ENCODE measurements around the gene FOXP2.

FOXP2 gene

DNA sequence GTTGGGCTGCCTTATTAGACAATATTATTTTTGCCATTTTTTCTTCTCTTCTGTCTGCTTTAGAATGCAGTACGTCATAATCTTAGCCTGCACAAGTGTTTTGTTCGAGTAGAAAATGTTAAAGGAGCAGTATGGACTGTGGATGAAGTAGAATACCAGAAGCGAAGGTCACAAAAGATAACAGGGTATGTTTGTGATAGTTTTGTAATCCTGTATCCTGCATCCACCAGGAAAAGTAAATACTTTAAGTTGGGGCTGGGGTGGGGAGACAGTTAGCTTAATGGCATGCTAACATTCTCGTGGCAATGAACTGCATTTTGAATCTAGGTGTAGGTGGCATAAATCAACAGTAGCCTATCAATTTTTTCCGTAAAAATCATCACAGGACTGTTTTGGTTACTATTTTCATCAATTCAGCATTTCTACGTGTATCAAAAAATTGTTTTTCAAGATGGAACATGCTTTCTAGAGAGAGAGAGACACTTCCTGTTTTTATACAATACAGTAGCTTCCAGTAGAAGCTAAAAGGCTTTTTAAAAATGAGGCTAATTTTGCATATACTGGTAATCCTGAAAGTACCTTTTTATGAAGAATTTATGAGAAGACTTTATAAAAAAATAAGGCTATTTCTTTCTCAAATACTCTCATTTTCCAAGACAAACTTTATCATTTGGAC, 247.5 kb downstream of the FOXP2 start:
- no peak for TF ChIP-seq GATA2 (IDR thresholded peaks at IDR 0.05; ENCODE audit: low read depth, low read length)
- no peak for TF ChIP-seq GATA3 (IDR thresholded peaks at IDR 0.05; ENCODE audit: low read depth, low read length)

DNA sequence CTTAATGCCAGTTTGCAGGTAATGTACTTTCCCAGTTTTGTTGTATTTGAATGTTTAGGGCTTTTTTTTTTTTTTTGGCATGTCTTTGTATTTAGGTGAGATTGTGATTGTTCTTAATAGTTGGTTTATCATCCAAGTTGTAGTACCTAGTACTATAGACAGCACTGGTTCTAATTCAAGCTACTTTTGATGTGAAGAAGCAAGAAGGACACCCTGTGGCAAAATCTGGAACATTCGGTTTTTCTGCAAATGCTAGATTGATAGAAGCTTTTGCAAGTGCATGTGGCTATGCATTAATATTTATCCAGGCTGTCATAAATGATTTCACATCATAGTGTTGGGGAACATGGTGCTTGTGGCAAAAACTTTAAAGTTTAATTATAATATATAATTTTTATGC, 248.9 kb downstream of the FOXP2 start:
- TF ChIP-seq GATA2 (IDR thresholded peaks at IDR 0.05; ENCODE audit: low read depth, low read length) (no peak), GATA3 (IDR thresholded peaks at IDR 0.05; ENCODE audit: low read depth, low read length) (no peak)

DNA sequence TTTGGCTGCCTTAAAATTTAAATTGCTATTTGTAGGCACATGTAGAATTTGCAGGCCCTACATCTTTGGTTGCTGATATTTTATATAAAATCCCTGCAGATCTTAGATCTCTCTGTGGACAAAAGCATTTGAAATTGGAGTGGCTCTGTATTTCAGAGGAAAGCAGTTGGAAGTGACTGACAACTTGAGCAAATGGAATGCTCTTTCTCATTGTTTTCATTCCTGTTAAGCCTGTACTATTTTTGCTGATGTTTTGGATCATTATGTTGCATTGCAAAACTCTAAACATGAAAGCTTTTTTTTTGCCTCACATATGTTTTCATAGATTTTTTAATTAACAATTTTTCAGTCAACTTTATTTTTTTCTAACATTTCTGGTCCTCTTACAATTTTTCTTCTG, 256.1 kb downstream of the FOXP2 start:
- TF ChIP-seq GATA2 (IDR thresholded peaks at IDR 0.05; ENCODE audit: low read depth, low read length) (no peak), GATA3 (IDR thresholded peaks at IDR 0.05; ENCODE audit: low read depth, low read length) (no peak)

DNA sequence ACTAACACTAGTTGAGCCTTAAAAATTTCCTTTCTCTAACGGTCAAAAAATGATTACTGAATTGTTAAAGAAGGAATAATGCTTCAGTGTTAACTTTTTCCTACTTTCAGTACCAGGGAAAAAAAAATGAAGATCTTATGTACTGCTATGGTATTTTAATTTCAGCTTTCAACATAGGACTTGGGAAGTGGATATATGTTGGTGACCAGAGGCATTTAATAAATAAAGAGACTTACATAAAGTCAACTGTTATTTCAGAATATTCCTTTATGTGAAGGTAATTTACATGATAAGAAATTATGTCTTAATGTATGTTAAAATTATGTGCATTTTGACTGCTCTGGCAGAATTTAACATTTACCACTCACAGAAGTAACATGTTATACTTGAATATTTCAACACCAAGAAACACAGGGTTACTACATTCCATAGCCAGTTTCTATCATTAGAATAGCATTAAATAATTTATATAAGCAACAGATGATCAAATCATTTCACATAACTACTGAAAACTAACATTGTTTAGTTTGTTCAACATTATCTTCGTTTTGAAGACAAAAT, 257.0 kb downstream of the FOXP2 start:
- TF ChIP-seq GATA3 (IDR thresholded peaks at IDR 0.05; ENCODE audit: low read depth, low read length) (no peak), GATA2 (IDR thresholded peaks at IDR 0.05; ENCODE audit: low read depth, low read length) (no peak)

DNA sequence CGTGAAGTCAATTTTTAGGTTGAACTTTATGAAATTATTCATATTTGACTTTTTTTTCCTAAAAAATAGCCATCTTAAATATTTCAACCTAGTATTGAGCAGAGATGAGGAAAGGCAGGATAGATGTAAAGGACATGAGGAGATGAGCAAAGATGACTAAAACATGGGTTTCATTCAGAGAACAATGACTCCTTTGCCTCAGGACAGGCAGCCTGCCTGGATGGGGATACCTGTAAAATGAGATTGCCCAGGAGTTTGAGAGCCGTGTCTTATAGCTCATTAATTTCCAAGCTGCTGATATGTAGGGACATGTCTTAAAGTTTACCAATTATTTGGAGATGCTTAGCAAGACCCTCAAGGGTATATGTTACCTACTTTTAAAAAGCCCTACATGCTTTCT, 263.5 kb downstream of the FOXP2 start:
- TF ChIP-seq GATA3 (IDR thresholded peaks at IDR 0.05; ENCODE audit: low read depth, low read length) = no peak
- no peak for TF ChIP-seq GATA2 (IDR thresholded peaks at IDR 0.05; ENCODE audit: low read depth, low read length)

DNA sequence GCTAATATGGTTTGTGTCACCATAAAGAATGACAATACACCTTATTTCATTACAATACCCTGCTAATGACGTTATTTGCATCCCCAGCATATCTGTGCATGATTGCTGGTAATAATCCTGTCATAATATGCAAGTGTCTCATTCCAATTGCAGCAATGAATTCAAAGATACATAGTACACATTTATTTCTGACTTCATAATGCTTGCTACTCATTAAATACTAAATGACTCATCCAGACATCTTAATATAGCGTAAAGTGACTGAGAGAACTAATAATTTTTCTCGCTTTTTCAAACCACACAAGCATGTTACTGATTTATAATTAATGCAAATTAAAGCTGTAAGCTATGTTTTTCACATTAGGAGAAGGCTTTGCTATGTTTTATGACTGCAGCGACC, 272.6 kb downstream of the FOXP2 start:
- TF ChIP-seq GATA3 (IDR thresholded peaks at IDR 0.05; ENCODE audit: low read depth, low read length) (no peak), GATA2 (IDR thresholded peaks at IDR 0.05; ENCODE audit: low read depth, low read length) (no peak)

DNA sequence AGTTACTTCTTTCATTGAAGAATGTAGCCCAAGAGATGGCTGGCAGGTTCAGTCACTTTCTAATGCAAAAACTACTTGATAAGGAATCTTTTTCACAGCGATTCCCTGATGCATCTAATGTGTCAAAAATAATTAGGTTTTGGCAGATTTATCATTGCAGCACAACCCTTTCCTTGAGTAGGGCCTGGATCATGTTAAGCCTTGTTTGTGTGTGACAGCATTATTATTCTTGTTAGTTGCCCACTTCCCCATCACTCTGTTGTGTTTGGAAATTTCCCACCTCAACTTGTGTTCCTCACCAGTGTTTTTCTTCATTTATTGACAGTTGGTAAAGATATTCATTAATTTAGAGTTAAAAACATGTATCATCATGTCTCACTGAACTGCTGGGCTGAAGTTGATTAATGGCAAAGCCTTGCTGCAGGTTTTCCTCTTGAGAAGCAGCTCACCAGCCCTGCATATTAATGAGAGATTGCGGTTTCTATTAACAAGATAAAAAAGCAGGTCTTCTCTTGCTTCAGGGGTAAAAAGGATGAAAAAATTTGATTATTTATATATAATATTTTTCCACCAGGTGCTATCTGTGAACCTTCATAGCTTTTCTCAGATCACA, 273.9 kb downstream of the FOXP2 start:
- no peak for TF ChIP-seq GATA3 (IDR thresholded peaks at IDR 0.05; ENCODE audit: low read depth, low read length)
- TF ChIP-seq GATA2 (IDR thresholded peaks at IDR 0.05; ENCODE audit: low read depth, low read length) = no peak

DNA sequence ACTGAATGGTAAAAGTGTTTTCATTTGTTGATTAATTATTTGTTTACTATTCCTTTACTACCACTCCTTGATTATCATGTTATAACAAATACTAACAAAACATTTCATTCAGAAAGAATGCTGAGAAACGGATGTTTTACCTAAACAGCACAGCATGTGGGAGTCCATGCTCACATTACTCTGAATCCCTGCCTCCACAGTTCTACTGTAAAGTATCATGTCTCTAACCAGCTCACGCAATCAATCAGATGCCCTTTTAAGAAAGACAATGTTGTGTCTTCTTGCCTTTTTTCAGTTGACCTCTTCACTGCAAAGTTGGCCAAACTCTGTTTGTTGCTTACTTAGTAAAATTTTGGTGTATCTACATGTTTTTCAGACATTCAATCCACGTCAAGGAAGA, 274.8 kb downstream of the FOXP2 start:
- TF ChIP-seq GATA2 (IDR thresholded peaks at IDR 0.05; ENCODE audit: low read depth, low read length) = no peak
- TF ChIP-seq GATA3 (IDR thresholded peaks at IDR 0.05; ENCODE audit: low read depth, low read length) = no peak

DNA sequence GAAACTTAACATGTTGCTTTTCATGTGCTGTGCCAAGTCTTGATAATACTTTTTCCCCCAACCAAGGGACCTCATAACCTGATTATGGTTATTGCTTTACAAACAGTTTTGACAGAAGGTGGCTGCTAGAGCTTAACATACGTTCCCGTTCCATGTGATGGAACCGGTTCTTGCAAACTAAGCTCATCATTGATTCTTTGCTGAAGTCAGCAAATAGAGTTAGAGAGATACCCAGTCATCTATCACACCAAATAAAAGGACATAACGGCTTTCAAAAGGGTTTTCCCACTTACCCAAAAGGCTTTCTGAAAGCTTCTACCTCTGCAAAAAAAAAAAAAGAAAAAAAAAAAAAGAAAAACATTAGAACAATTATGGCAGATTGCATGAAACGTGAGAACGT, 277.0 kb downstream of the FOXP2 start:
- no peak for TF ChIP-seq GATA2 (IDR thresholded peaks at IDR 0.05; ENCODE audit: low read depth, low read length)

DNA sequence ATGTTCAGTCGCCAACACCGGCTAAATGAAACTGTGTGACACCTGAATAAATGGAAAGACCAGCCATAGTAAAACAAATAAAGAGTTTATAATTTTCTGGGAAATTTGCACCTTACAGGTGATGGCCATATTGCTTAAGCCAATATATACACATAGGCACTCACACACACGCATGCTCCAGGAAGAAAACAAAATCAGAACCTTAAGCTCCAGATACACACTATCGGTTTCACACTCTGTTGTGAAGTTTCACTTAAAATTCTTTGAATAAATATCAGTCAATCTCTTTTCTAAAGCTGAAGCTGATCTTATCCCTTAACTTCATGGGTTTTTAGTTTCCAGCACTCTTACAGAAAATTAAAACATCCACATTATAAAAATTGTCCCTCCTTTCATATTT, 280.6 kb downstream of the FOXP2 start:
- no peak for TF ChIP-seq GATA2 (IDR thresholded peaks at IDR 0.05; ENCODE audit: low read depth, low read length)

DNA sequence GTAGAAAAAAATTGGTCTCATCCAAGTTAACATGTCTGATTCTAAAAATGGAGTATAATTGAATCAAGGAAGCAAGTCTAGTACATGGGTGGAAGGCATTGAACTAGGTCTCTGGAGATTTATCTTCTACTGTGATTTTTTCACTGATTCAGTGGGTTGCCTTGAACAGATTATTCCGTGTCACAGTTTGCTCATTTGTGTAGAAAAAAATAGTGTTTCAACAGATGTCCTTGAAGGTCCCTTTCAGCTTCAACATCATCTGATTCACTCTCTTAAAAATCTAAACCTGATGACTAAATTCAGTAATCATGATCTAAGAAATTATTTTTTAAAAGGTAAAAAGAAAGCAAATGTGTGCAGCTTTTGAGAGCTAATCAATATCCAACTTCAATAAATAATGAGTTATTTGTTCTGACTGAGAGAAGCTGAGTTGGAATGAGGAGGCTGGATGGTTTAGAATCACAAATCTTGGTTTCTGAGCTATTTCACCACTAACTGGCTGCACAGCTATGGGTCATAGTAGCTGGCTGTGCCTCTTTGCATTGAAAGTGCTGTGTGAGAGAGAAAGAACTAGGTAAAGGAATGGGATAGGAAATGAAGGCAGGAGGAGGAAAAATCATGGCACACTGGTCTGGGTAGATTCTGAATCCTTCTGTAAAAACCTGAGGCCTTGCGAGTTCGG, 285.8 kb downstream of the FOXP2 start:
- TF ChIP-seq GATA3 (IDR thresholded peaks at IDR 0.05; ENCODE audit: low read depth, low read length) (no peak), GATA2 (IDR thresholded peaks at IDR 0.05; ENCODE audit: low read depth, low read length) (no peak)

DNA sequence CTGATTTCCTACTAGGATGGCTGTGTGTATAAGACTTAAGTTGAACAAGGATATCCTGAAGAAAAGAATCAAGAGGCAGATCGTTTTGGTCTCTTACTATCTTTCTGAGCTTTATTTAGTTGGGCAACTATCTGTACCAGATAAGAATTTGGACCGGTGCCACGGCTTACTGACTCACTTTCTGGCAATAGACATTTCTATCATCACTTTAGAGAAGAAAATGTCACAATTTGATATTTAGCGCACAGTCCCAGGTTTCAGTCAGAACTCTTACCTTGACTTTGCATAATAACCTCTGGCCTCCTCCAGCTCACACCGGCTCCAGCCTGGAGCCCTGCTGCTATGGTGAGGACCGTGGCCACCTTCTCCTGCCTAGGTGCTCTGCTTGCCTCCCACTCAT, 289.1 kb downstream of the FOXP2 start:
- TF ChIP-seq GATA2 (IDR thresholded peaks at IDR 0.05; ENCODE audit: low read depth, low read length) (no peak), GATA3 (IDR thresholded peaks at IDR 0.05; ENCODE audit: low read depth, low read length) (no peak)

DNA sequence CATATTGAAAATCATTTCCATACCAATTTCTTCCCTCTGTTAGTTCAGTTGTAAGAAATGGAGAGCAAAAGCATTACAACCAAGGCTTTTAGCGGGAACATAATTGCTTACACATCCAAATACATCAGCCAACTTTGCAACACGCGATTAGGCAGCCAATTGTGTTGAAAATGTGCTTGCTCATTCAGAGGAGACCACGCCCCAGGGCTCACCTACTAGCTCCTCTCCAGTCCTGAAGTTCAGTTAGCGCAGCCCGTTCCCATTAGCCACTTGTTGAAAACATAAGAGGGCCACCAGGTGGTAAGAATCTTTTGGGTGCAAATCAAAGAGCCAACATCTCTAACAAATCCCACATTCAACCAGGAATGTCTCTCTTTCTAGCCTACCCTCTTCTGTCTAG, 294.0 kb downstream of the FOXP2 start:
- TF ChIP-seq GATA3 (IDR thresholded peaks at IDR 0.05; ENCODE audit: low read depth, low read length) (no peak), GATA2 (IDR thresholded peaks at IDR 0.05; ENCODE audit: low read depth, low read length) (no peak)

DNA sequence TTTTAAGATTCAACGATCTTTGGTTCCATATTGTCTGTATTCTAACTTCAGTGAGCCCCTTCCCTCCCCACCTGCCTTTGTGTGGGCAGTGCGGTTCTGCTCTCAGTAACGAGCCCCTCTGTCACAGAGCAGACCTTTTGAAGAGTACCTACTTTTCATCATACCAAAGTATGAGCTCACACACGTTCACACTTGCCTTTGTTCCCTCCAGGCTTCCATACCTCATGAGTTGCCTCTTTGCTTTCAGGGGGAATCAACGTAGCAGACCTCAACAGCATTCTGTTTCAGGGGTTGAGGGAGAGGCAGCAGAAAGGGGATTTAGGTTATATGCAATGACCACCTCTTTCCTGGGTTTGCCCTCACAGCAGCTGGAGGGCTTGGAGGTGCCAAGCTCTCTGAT, 295.9 kb downstream of the FOXP2 start:
- TF ChIP-seq GATA3 (IDR thresholded peaks at IDR 0.05; ENCODE audit: low read depth, low read length) = no peak
- TF ChIP-seq GATA2 (IDR thresholded peaks at IDR 0.05; ENCODE audit: low read depth, low read length) = no peak

DNA sequence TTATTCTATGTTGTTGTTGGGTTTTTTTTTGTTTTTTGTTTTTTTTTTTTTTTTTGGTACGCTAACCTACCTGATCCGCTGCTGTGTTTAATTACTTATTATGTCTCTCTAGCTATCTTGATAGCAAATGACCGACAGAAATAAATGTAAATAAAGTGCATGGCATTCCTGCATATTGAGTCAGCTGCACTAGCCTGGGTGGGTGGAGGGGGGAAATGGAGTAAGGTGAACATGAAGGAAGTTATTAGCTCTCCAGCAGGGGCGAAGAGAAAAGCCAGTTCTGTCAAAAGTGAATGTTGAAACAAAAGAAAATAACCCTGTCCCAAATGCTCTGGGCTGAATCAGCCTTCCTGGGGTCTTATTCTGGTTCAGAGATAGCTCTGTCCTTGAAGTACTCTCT, 296.6 kb downstream of the FOXP2 start:
- no peak for TF ChIP-seq GATA3 (IDR thresholded peaks at IDR 0.05; ENCODE audit: low read depth, low read length)
- no peak for TF ChIP-seq GATA2 (IDR thresholded peaks at IDR 0.05; ENCODE audit: low read depth, low read length)

Measured in SH-SY5Y (cell line).